CD14-positive monocyte (primary cell): ENCODE data around the gene NBAS. TPM values are rescaled to one million over a fixed set of nuclear protein-coding genes. Genes with fewer than 3 reads are reported as not detected.

Experiments
- DNase-seq, 3 donors: peaks; one replicate each; pipeline ENCODE4 v3.0.0-alpha.2; 2011 to 2022
- H2AFZ ChIP-seq: 2 replicates; pipeline ENCODE4 v1.6.0; 2012; ENCODE audit warnings: mild to moderate bottlenecking, low read depth, low read length, inconsistent platforms; ENCODE audit not compliant: insufficient read depth, poor library complexity, severe bottlenecking
- H3K27ac ChIP-seq, 2 donors: 1 replicate in 1 of 2; 2 replicates in 1 of 2; pipeline ENCODE4 v1.5.1; 2012 to 2013; ENCODE audit warnings: low read length in 2 of 2, control low read depth in 1 of 2, inconsistent platforms in 1 of 2, low read depth in 1 of 2, mild to moderate bottlenecking in 1 of 2
- H3K27me3 ChIP-seq, 2 donors: one replicate each; pipeline versions ENCODE4 v1.6.0 to v1.6.1; 2011 to 2013; ENCODE audit warnings: low read length in 2 of 2; ENCODE audit not compliant: control insufficient read depth in 2 of 2, insufficient read depth in 2 of 2
- H3K36me3 ChIP-seq, 2 donors: replicated peaks in 1 of 2; 1 replicate in 1 of 2; 2 replicates in 1 of 2; pipeline versions ENCODE4 v1.5.1 to v1.6.1; 2012 to 2013; ENCODE audit warnings: low read length in 2 of 2, control low read depth in 1 of 2, inconsistent platforms in 1 of 2, mild to moderate bottlenecking in 1 of 2; ENCODE audit not compliant: insufficient read depth in 2 of 2, control insufficient read depth in 1 of 2
- H3K4me1 ChIP-seq, 2 donors: 1 replicate in 1 of 2; 2 replicates in 1 of 2; pipeline versions ENCODE4 v1.5.1 to v1.6.1; 2012 to 2013; ENCODE audit warnings: low read length in 2 of 2, control low read depth in 1 of 2, inconsistent platforms in 1 of 2, mild to moderate bottlenecking in 1 of 2, moderate library complexity in 1 of 2; ENCODE audit not compliant: insufficient read depth in 2 of 2, control insufficient read depth in 1 of 2
- H3K4me2 ChIP-seq: replicated peaks from 2 replicates; pipeline ENCODE3; 2012; ENCODE audit warnings: low read length, moderate library complexity, mild to moderate bottlenecking; ENCODE audit not compliant: poor library complexity, severe bottlenecking; ENCODE audit errors: extremely low read depth
- H3K4me3 ChIP-seq, 3 experiments: fragments of 200-600 bp in 1 of 3; sonication (generic) in 1 of 3; replicated peaks in 1 of 3; 1 replicate in 2 of 3; 2 replicates in 1 of 3; pipeline ENCODE4 v1.5.1; 2011 to 2013; ENCODE audit warnings: low read length in 3 of 3, mild to moderate bottlenecking in 3 of 3, control low read depth in 2 of 3, low read depth in 2 of 3, inconsistent platforms in 1 of 3, moderate library complexity in 1 of 3
- H3K79me2 ChIP-seq: 2 replicates; pipeline ENCODE4 v1.6.0; 2012; ENCODE audit warnings: mild to moderate bottlenecking, control low read depth, inconsistent platforms, low read length, moderate library complexity; ENCODE audit not compliant: insufficient read depth
- H3K9ac ChIP-seq: 2 replicates; pipeline ENCODE4 v1.6.0; 2017; ENCODE audit warnings: low read length, mild to moderate bottlenecking; ENCODE audit not compliant: insufficient read depth, poor library complexity, severe bottlenecking
- H3K9me3 ChIP-seq, 2 donors: replicated peaks in 1 of 2; 1 replicate in 1 of 2; 2 replicates in 1 of 2; pipeline versions ENCODE4 v1.5.1 to v1.6.1; 2012 to 2013; ENCODE audit warnings: low read length in 2 of 2, control low read depth in 1 of 2; ENCODE audit not compliant: control insufficient read depth in 1 of 2, insufficient read depth in 1 of 2
- H4K20me1 ChIP-seq: 2 replicates; pipeline ENCODE4 v1.6.0; 2012; ENCODE audit warnings: mild to moderate bottlenecking, low read length, control low read depth, moderate library complexity; ENCODE audit not compliant: insufficient read depth
- H3K27ac Mint-ChIP-seq, 7 donors: one replicate each; pipeline ENCODE4 v1.8.0; 2020; ENCODE audit warnings: mild to moderate bottlenecking in 7 of 7, mixed read lengths in 7 of 7, moderate library complexity in 6 of 7, inconsistent platforms in 2 of 7
- H3K27me3 Mint-ChIP-seq, 3 donors: one replicate each; pipeline ENCODE4 v1.8.0; 2021 to 2022; ENCODE audit warnings: low read depth in 3 of 3, mild to moderate bottlenecking in 3 of 3, mixed read lengths in 3 of 3, moderate library complexity in 3 of 3, inconsistent platforms in 1 of 3
- H3K36me3 Mint-ChIP-seq, 2 donors: one replicate each; pipeline ENCODE4 v1.8.0; 2020; ENCODE audit warnings: mixed read lengths in 2 of 2, inconsistent platforms in 1 of 2, mild to moderate bottlenecking in 1 of 2
- H3K4me1 Mint-ChIP-seq: one replicate; pipeline ENCODE4 v1.8.0; 2020; ENCODE audit warnings: mild to moderate bottlenecking, mixed read lengths
- H3K4me3 Mint-ChIP-seq, 2 donors: one replicate each; pipeline ENCODE4 v1.8.0; 2020; ENCODE audit warnings: mild to moderate bottlenecking in 2 of 2, mixed read lengths in 2 of 2, moderate library complexity in 1 of 2
- H3K9me3 Mint-ChIP-seq, 7 donors: one replicate each; pipeline ENCODE4 v1.8.0; 2020 to 2022; ENCODE audit warnings: mixed read lengths in 7 of 7, mild to moderate bottlenecking in 6 of 7, moderate library complexity in 6 of 7, inconsistent platforms in 2 of 7
- WGBS: methylation state at CpG from one replicate; pipeline ENCODE4 v1.1.5; 2013; ENCODE audit warnings: missing lambda C conversion rate; ENCODE audit not compliant: insufficient coverage; 5-methylcytosine and 5-hydroxymethylcytosine counted together
- intact Hi-C, 2 donors: fragments of 100-400 bp; cut with micrococcal nuclease; formaldehyde crosslinking; loops; one replicate each; pipeline versions ENCODE4 v1.15.0 to v1.15.1; 2023
- polyA plus RNA-seq, 3 donors: library from polyadenylated mRNA; depleted of rRNA in 1 of 3; unstranded in 2 of 3; stranded (reverse) in 1 of 3; fragments of 300-500 nt in 2 of 3; fragments of >200 nt in 1 of 3; fragmentation: Illumina TruSeq in 2 of 3; gene quantifications; 1 replicate in 2 of 3; 2 replicates in 1 of 3; pipeline ENCODE4 v1.2.3, GENCODE V29; 2012 to 2021
- TF ChIP-seq, protein P1 (sequence below): fragments of 200-600 bp; IDR thresholded peaks from one replicate; pipeline ENCODE4 v1.8.0; 2022; ENCODE audit warnings: antibody characterized with exemption, mild to moderate bottlenecking

Gene NBAS
- polyA plus RNA-seq, 3 donors = 8.9 to 10.9 (median 8.9) TPM

DNA sequence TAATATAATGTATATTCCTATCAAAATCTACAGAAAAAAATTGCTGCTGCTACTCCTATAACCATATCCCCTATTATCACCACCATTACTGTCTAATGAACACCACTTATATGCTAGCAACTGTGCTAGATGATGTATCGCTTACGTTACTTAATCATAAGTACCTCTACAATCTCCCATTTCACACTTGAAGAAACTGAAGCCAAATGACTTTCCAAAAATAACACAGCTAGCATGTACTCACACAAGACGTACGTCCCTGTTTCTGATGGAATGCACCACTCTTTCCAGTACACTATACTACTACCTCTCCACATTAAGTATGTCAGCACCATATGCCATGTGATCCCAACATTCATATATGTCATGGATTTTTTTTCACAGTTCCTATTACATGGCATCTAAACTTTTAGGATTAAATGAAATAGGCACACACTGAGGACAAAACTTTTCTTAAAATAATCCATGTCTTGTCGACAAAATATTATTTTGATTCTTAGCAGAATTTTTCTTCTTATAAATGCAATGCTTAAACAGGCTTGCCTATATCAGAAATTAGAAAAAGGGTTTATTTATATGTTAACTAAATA, 112.8 kb downstream of the NBAS start:
- H3K4me3 Mint-ChIP-seq = no peak overlapping the region
- no peaks in the 10 kb centered on the region for H4K20me1 ChIP-seq
- no peak overlapping the region for H3K9ac ChIP-seq
- no peaks in the 10 kb centered on the region for H3K27me3 ChIP-seq
- DNase-seq = no peak
- no peaks in the 10 kb centered on the region for H3K9me3 ChIP-seq
- H3K27ac ChIP-seq = no peak overlapping the region
- no peak overlapping the region for H3K4me3 ChIP-seq
- H3K27ac Mint-ChIP-seq = no peak overlapping the region
- no peaks in the 10 kb centered on the region for H3K27me3 Mint-ChIP-seq
- peaks cover 0 to 12% of the 10 kb centered on the region in 2 donors for H3K36me3 ChIP-seq
- H3K36me3 Mint-ChIP-seq = peaks cover 22 to 28% of the 10 kb centered on the region in 2 donors
- no peak overlapping the region for H2AFZ ChIP-seq
- H3K9me3 Mint-ChIP-seq = peaks cover 0 to 5% (median 3%) of the 10 kb centered on the region in 7 donors
- H3K4me1 ChIP-seq = no peaks in the 10 kb centered on the region
- H3K79me2 ChIP-seq = no peaks in the 10 kb centered on the region
- no peaks in the 10 kb centered on the region for H3K4me1 Mint-ChIP-seq
- 100% methylated on average over 4 of the region's 5 CpGs for WGBS
- TF ChIP-seq, protein P1, sequence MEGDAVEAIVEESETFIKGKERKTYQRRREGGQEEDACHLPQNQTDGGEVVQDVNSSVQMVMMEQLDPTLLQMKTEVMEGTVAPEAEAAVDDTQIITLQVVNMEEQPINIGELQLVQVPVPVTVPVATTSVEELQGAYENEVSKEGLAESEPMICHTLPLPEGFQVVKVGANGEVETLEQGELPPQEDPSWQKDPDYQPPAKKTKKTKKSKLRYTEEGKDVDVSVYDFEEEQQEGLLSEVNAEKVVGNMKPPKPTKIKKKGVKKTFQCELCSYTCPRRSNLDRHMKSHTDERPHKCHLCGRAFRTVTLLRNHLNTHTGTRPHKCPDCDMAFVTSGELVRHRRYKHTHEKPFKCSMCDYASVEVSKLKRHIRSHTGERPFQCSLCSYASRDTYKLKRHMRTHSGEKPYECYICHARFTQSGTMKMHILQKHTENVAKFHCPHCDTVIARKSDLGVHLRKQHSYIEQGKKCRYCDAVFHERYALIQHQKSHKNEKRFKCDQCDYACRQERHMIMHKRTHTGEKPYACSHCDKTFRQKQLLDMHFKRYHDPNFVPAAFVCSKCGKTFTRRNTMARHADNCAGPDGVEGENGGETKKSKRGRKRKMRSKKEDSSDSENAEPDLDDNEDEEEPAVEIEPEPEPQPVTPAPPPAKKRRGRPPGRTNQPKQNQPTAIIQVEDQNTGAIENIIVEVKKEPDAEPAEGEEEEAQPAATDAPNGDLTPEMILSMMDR = no peak
- H3K4me2 ChIP-seq = no peak overlapping the region
- intact Hi-C loops = no loop called here

DNA sequence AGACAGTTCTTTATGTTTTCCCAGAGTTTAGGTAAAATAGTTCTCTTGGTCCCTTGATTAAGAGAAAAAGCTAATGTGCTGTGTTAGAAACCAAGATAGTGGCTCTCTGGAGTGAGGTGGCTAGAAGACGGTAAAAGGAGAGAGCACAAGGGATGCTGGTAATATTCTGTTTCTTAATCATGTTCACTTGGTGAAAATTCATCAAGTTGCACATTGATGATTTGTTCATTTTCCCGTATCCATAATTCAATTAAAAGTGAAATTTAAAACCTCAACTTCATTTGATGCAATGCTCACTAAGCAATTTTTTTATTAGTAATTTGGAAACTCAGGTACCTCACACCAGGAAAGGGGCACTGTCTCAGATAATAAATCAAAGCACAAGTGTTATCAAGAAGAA, 113.8 kb downstream of the NBAS start:
- Histone ChIP-seq H3K4me2 (no peak overlapping the region), H3K4me3 (no peak overlapping the region), H3K9me3 (no peaks in the 10 kb centered on the region), H3K36me3 (peaks cover 0 to 2% of the 10 kb centered on the region in 2 donors), H3K9ac (no peak overlapping the region), H3K27me3 (no peaks in the 10 kb centered on the region), H3K27ac (no peak overlapping the region), H3K79me2 (no peaks in the 10 kb centered on the region), H2AFZ (no peak overlapping the region), H4K20me1 (no peaks in the 10 kb centered on the region), H3K4me1 (no peaks in the 10 kb centered on the region)
- intact Hi-C loops = no loop called here
- no peak for DNase-seq
- peaks cover 16 to 21% of the 10 kb centered on the region in 2 donors for H3K36me3 Mint-ChIP-seq
- no peak overlapping the region for H3K4me3 Mint-ChIP-seq
- H3K27me3 Mint-ChIP-seq = no peaks in the 10 kb centered on the region
- peaks cover 0 to 5% (median 3%) of the 10 kb centered on the region in 7 donors for H3K9me3 Mint-ChIP-seq
- no peaks in the 10 kb centered on the region for H3K4me1 Mint-ChIP-seq
- TF ChIP-seq, protein P1 = no peak
- H3K27ac Mint-ChIP-seq = no peak overlapping the region
- 100% methylated on average over 1 of the region's 2 CpGs for WGBS
